ENCODE data around the gene OSBPL3.

DNA sequence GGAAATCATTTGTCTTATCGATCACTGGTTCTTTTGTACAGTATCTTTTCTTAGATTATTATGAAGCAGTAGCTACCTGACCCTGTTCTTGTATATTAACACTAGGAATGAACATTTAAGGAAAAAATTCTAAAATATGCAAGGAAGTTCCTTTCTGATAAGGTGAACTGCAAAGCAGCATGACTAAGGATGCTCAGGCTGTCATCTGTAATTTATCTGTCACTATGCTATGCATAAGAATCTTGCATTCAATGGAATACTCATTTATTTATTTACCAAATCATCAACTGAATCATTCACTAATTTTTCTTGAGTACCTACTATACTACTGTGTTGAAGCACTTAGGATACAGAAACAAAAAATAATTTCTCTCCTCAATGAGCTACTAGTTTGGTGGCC lies 228.5 kb downstream of the OSBPL3 start:
- TF ChIP-seq, protein P1, sequence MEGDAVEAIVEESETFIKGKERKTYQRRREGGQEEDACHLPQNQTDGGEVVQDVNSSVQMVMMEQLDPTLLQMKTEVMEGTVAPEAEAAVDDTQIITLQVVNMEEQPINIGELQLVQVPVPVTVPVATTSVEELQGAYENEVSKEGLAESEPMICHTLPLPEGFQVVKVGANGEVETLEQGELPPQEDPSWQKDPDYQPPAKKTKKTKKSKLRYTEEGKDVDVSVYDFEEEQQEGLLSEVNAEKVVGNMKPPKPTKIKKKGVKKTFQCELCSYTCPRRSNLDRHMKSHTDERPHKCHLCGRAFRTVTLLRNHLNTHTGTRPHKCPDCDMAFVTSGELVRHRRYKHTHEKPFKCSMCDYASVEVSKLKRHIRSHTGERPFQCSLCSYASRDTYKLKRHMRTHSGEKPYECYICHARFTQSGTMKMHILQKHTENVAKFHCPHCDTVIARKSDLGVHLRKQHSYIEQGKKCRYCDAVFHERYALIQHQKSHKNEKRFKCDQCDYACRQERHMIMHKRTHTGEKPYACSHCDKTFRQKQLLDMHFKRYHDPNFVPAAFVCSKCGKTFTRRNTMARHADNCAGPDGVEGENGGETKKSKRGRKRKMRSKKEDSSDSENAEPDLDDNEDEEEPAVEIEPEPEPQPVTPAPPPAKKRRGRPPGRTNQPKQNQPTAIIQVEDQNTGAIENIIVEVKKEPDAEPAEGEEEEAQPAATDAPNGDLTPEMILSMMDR (conservative IDR thresholded peaks at IDR 0.05 in 1 of 2, IDR thresholded peaks at IDR 0.05 in 1 of 2; ENCODE audit: low read depth in 1 of 2, low read length in 2 of 2) = no peak
- TF ChIP-seq EZH2 (IDR thresholded peaks at IDR 0.05; ENCODE audit: low read length, missing control alignments) = no peak

Measured in fibroblast of lung (primary cell).